ENCODE results near the gene SLC10A7. TPM values are rescaled to one million over a fixed set of nuclear protein-coding genes. Genes with fewer than 3 reads are reported as not detected.

The SLC10A7 gene
- total and polyA plus RNA-seq, 2 experiments from 2014 or later: 0.81 to 4.3 TPM

- TF ChIP-seq POLR2AphosphoS5 (IDR thresholded peaks at IDR 0.05; ENCODE audit: low read depth) (no peak), ZNF331 (CRISPR knock-in tag; IDR thresholded peaks at IDR 0.05; ENCODE audit: low read depth) (no peak), JUNB (IDR thresholded peaks at IDR 0.05; ENCODE audit: unreplicated experiment) (no peak), STAT1 (IDR thresholded peaks at IDR 0.05; ENCODE audit: unreplicated experiment) (no peak)
- TF ChIP-seq, protein P1, sequence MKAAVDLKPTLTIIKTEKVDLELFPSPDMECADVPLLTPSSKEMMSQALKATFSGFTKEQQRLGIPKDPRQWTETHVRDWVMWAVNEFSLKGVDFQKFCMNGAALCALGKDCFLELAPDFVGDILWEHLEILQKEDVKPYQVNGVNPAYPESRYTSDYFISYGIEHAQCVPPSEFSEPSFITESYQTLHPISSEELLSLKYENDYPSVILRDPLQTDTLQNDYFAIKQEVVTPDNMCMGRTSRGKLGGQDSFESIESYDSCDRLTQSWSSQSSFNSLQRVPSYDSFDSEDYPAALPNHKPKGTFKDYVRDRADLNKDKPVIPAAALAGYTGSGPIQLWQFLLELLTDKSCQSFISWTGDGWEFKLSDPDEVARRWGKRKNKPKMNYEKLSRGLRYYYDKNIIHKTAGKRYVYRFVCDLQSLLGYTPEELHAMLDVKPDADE (IDR thresholded peaks at IDR 0.05): no peak
Measured at GRCh38 chr4:146443525-146443924, 78.2 kb downstream of the SLC10A7 start (continued).

DNA sequence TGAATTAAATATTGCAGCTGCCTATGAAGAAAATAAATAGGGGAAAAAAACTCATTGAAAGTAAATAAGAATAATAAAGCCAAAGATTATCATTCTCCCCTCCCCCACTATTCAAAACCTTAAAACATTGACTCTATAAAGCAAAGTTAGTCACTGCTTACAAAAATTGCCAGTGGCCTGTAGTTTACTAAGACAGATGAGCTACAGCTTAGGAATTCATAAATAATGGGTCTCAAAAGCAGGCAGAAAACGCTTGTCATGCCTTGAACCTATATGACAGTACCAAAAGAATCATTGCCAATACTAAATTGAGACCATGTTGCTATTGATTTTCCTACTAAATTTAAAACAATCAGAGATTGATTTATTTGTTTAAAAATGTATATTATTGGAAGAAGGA lies 78.9 kb downstream of the SLC10A7 start:
- no peak for DNase-seq (ENCODE audit: low spot score)
- H2AFZ ChIP-seq: no peak overlapping the region
- H3K27me3 Mint-ChIP-seq (ENCODE audit: insufficient read depth, low read depth, poor library complexity): peaks cover 5% of the 10 kb centered on the region
- 0 out of 2 replicates have a peak overlapping the region, but pooled peaks have one; percentile 18 for H3K4me2 ChIP-seq
- H3K9me3 Mint-ChIP-seq: no peaks in the 10 kb centered on the region; the same call in 2 of the 3 replicates
- H3F3A ChIP-seq (replicated peaks; ENCODE audit: low read depth): no peaks in the 10 kb centered on the region
- H3K4me1 Mint-ChIP-seq: peaks cover 20% of the 10 kb centered on the region
- H3K27me3 ChIP-seq (ENCODE audit: insufficient read depth): no peaks in the 10 kb centered on the region
- H3K36me3 Mint-ChIP-seq (ENCODE audit: low read depth): no peaks in the 10 kb centered on the region; the same call in 2 of the 3 replicates
- peak overlapping the region; percentile 85 for H3K27ac Mint-ChIP-seq
- no peaks in the 10 kb centered on the region for H3K9me2 ChIP-seq (ENCODE audit: insufficient read depth)
- no peak overlapping the region for H3K27ac ChIP-seq (ENCODE audit: low read depth)
- peaks cover 14% of the 10 kb centered on the region for H3K4me1 ChIP-seq (ENCODE audit: insufficient read depth)
- H3K36me3 ChIP-seq (ENCODE audit: insufficient read depth): no peaks in the 10 kb centered on the region
- no peak overlapping the region for H3K4me3 ChIP-seq
- H3K79me2 ChIP-seq (replicated peaks; ENCODE audit: insufficient read depth): no peaks in the 10 kb centered on the region
- H4K20me1 ChIP-seq (replicated peaks; ENCODE audit: insufficient read depth): no peaks in the 10 kb centered on the region
- no peak for ATAC-seq
- H3K4me3 Mint-ChIP-seq: no peak overlapping the region
- no peak for TF ChIP-seq CREB1 (CRISPR knock-in tag; IDR thresholded peaks at IDR 0.05; ENCODE audit: low read depth)
- no peak for TF ChIP-seq JUNB (IDR thresholded peaks at IDR 0.05; ENCODE audit: unreplicated experiment)
- no peak for TF ChIP-seq EZH2 (IDR thresholded peaks at IDR 0.05; ENCODE audit: low read depth, unreplicated experiment)
- no peak for TF ChIP-seq POLR2AphosphoS5 (IDR thresholded peaks at IDR 0.05; ENCODE audit: low read depth)
- TF ChIP-seq EZH2phosphoT487 (IDR thresholded peaks at IDR 0.05; ENCODE audit: unreplicated experiment): no peak
- TF ChIP-seq ZNF114 (CRISPR knock-in tag; IDR thresholded peaks at IDR 0.05): no peak
- no peak for TF ChIP-seq NANOG (IDR thresholded peaks at IDR 0.05; ENCODE audit: borderline replicate concordance)
- TF ChIP-seq STAT1 (IDR thresholded peaks at IDR 0.05; ENCODE audit: unreplicated experiment): no peak
- TF ChIP-seq, protein P2, sequence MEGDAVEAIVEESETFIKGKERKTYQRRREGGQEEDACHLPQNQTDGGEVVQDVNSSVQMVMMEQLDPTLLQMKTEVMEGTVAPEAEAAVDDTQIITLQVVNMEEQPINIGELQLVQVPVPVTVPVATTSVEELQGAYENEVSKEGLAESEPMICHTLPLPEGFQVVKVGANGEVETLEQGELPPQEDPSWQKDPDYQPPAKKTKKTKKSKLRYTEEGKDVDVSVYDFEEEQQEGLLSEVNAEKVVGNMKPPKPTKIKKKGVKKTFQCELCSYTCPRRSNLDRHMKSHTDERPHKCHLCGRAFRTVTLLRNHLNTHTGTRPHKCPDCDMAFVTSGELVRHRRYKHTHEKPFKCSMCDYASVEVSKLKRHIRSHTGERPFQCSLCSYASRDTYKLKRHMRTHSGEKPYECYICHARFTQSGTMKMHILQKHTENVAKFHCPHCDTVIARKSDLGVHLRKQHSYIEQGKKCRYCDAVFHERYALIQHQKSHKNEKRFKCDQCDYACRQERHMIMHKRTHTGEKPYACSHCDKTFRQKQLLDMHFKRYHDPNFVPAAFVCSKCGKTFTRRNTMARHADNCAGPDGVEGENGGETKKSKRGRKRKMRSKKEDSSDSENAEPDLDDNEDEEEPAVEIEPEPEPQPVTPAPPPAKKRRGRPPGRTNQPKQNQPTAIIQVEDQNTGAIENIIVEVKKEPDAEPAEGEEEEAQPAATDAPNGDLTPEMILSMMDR (conservative IDR thresholded peaks at IDR 0.05; ENCODE audit: low read depth in 2 of 2): no peak
- TF ChIP-seq, protein P1 (IDR thresholded peaks at IDR 0.05): no peak
- no peak for TF ChIP-seq REST (IDR thresholded peaks at IDR 0.05; ENCODE audit: unreplicated experiment)

Data from GM23338 (cell line).